Measurements from ENCODE around the gene SUN3.

GRCh38 chr7:47991741-47992311 is 37.1 kb downstream of the SUN3 start:
- peak; percentile 35 to 67 (median 57) for TF ChIP-seq CTCF (IDR thresholded peaks at IDR 0.05)
- peak in 1 of 2 donors; percentile 65 for TF ChIP-seq POLR2AphosphoS5 (IDR thresholded peaks at IDR 0.05; ENCODE audit: insufficient read depth in 1 of 2, low read depth in 1 of 2)
- no peak for TF ChIP-seq POLR2A (IDR thresholded peaks at IDR 0.05)

Data from vagina (tissue), 2 donors.